Esophagus (tissue), 2 donors: ENCODE results near the gene GRID1. TPM values are rescaled to one million over a fixed set of nuclear protein-coding genes. Genes with fewer than 3 reads are reported as not detected.

Experiments
- H3K27ac ChIP-seq, 2 donors: one replicate each; pipeline ENCODE4 v1.5.1; 2013; ENCODE audit warnings: low read depth in 2 of 2, mild to moderate bottlenecking in 2 of 2, inconsistent platforms in 1 of 2, low read length in 1 of 2, moderate library complexity in 1 of 2
- H3K27me3 ChIP-seq, 2 donors: one replicate each; pipeline ENCODE4 v1.6.1; 2013; ENCODE audit warnings: low read length in 2 of 2, control low read depth in 1 of 2, mild to moderate bottlenecking in 1 of 2; ENCODE audit not compliant: insufficient read depth in 2 of 2, control insufficient read depth in 1 of 2
- H3K36me3 ChIP-seq, 2 donors: one replicate each; pipeline ENCODE4 v1.6.1; 2013; ENCODE audit warnings: low read length in 1 of 2; ENCODE audit not compliant: control insufficient read depth in 2 of 2, insufficient read depth in 2 of 2
- H3K4me1 ChIP-seq, 2 donors: one replicate each; pipeline ENCODE4 v1.6.1; 2013; ENCODE audit warnings: low read length in 1 of 2; ENCODE audit not compliant: control insufficient read depth in 2 of 2, insufficient read depth in 2 of 2
- H3K4me3 ChIP-seq, 2 donors: one replicate each; pipeline ENCODE4 v1.5.1; 2013; ENCODE audit warnings: low read length in 2 of 2, mild to moderate bottlenecking in 2 of 2, low read depth in 1 of 2, moderate library complexity in 1 of 2
- H3K9me3 ChIP-seq, 2 donors: one replicate each; pipeline ENCODE4 v1.6.1; 2013; ENCODE audit warnings: mild to moderate bottlenecking in 2 of 2, low read depth in 1 of 2, low read length in 1 of 2, moderate library complexity in 1 of 2; ENCODE audit not compliant: control insufficient read depth in 2 of 2, insufficient read depth in 1 of 2
- WGBS, 2 donors: extraction: QIAGEN DNeasy Blood & Tissue Kit; methylation state at CpG; one replicate each; pipeline ENCODE4 v1.1.7; 2013; 5-methylcytosine and 5-hydroxymethylcytosine counted together
- polyA plus RNA-seq, 2 donors: library from polyadenylated mRNA; stranded (reverse); fragments of 200-250 nt; gene quantifications; one replicate each; pipeline ENCODE4 v1.2.3, GENCODE V29; 2013
- donor health status: healthy with polysubstance abuse.
- donor health status: Bipolar disorder and iron deficiency.

GRID1 gene
- polyA plus RNA-seq, 2 donors = 0.04 to 0.32 TPM

DNA sequence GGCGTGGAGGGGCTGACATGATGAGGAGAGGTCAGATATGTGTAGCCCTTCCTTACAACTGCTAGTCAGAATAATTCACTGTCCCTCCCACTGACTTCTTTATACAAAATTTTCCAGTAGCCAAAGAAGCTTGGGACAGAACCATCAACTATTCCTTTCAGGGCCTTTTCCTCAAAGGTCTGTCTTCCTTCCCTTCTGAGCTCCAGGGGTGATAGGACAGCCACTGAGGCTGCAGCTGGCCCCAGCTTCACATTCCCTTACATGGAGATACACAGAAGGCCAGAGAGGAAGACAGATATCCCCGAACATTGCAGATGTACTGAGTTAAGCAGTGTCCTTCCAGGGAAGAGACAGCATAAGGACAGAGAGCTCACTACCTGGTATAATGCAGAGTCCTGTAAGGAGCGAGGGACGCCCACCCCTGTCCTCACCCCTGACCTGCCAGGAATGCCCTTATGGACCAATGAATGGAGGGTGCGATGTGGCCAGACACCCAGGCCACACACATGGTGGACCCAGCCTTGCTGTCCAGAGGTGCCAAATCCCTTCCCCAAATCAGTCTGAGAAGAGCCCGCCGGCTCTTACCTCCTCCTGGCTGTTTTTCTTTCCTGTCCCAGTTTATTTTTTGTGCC, 754.7 kb downstream of the GRID1 start:
- H3K27me3 ChIP-seq = no peaks in the 10 kb centered on the region
- no peak overlapping the region for H3K4me3 ChIP-seq
- H3K27ac ChIP-seq = no peak overlapping the region
- peaks cover 0 to 2% of the 10 kb centered on the region in 2 donors for H3K9me3 ChIP-seq
- peaks cover 2% of the 10 kb centered on the region in 2 donors for H3K4me1 ChIP-seq
- 86 to 87% methylated on average over 7 of the region's 7 CpGs for WGBS, 2 donors
- no peaks in the 10 kb centered on the region for H3K36me3 ChIP-seq

DNA sequence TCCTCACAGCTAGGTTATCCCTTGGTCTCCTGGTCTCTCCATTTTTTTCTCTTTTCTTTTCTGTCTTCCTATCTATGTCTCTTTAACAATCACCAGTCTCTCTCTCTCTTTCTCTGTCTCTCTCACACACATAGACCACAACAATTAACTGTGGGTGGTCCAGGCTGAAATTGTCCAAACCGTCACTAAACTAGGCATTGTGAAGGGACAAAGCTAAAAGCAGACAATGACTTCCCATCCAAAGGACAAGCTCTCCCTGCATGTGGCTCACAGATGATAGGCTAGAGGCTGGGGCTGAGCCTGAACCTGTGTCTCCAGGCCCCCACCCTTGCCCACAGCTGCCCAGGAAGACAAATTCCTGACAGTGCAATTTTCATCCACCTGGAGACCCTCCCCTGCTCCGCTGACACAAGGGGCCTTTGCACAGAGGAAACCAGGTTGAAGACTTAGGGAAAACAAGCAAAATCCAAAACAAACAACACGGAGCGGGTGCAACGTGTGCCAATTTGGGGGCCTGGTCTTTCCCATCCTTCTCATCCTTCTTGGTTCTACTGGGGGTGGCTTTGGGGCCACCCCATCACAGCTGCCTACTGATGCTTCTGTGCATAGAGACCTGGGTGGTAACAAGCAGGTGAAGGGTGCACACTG, 755.4 kb downstream of the GRID1 start:
- 71 to 77% methylated on average over 5 of the region's 5 CpGs for WGBS, 2 donors
- H3K4me1 ChIP-seq = peaks cover 2% of the 10 kb centered on the region in 2 donors
- H3K4me3 ChIP-seq = no peak overlapping the region

DNA sequence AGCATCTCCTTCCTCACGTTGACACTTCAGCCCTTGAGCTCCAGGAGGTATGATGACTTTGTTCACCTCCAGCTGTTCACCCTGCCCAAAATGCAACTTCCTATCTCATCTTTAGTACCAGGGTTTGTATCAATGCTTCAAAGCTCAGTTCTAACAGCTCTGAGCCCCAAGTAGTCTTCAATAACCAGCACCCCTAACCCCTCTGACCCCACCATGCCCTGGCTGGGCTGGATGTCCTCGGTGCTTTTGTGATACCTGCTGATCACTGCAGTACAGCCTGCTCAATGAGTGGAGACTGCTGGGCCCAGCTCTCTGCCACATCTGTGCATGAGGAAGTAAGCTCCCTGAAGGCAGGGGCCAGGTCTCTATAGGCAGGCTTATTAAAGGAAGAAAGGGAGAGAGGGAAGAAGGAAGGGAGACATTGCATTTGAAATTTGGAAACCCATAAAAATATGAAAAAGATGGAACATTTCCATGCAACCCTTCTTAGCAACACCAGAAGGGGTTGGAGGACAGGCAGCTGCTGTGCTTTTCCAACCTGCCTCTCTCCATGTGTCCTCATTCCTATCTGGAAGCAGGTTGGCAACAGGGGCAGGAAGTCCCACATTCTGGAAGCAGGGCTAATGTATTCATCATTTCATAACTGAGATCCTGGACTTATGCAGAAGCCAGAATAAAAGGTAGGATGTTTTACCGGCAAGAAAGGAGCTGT, 756.1 kb downstream of the GRID1 start:
- WGBS, 2 donors = 82 to 84% methylated on average over 3 of the region's 3 CpGs
- H3K27ac ChIP-seq = no peak overlapping the region
- no peak overlapping the region for H3K4me3 ChIP-seq
- H3K36me3 ChIP-seq = no peaks in the 10 kb centered on the region
- peaks cover 0 to 2% of the 10 kb centered on the region in 2 donors for H3K9me3 ChIP-seq
- H3K27me3 ChIP-seq = no peaks in the 10 kb centered on the region
- peaks cover 2% of the 10 kb centered on the region in 2 donors for H3K4me1 ChIP-seq

More for the DNA sequence above, 755.4 kb downstream of the GRID1 start:
- Histone ChIP-seq H3K27me3 (no peaks in the 10 kb centered on the region), H3K9me3 (peaks cover 0 to 2% of the 10 kb centered on the region in 2 donors), H3K27ac (no peak overlapping the region), H3K36me3 (no peaks in the 10 kb centered on the region)

DNA sequence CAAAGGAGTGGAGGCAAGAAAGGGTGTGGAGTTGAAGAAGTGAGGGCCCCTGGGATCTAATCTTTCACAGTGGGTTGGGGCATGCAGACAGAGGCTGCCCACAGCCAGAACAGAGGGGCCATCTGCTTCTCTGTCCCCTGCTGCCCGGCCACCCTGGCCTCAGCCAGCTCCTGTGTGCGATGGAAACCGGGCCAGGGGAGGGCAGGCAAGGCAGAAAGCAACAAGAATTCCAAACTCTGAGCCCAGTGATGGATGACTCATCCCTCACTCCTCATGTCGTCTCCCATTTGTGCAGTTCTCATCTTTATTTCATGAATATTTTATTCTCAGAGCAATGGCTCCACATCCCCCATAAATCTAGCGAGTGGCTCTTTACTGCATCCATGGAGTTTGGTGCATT, 757.1 kb downstream of the GRID1 start:
- H3K36me3 ChIP-seq = no peaks in the 10 kb centered on the region
- H3K4me3 ChIP-seq = no peak overlapping the region
- no peaks in the 10 kb centered on the region for H3K27me3 ChIP-seq
- no peaks in the 10 kb centered on the region for H3K9me3 ChIP-seq
- 76 to 77% methylated on average over 5 of the region's 5 CpGs for WGBS, 2 donors
- no peak overlapping the region for H3K27ac ChIP-seq
- peaks cover 2% of the 10 kb centered on the region in 2 donors for H3K4me1 ChIP-seq

DNA sequence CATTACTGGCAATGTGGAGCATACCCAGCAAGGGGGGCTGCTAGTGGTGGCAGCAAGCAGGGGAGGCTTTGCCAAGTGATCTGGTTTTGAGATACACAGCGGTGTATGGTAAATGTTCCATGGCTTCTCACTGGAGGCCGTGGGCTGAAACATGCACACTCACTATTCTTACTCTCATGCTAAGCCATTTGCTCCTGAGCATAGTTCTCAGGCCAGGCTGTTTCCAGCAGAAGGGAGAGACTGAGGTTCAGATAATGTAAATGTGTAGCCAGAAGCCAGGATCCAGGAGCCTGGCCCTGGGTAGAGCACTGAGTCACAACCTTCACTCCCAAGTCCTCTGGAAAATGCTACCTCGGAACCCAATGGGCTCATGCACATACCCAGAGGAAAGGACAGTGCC, 757.9 kb downstream of the GRID1 start:
- WGBS, 2 donors = 90 to 94% methylated on average over 3 of the region's 3 CpGs
- Histone ChIP-seq H3K27ac (no peak overlapping the region), H3K27me3 (no peaks in the 10 kb centered on the region), H3K4me1 (peaks cover 2% of the 10 kb centered on the region in 2 donors), H3K36me3 (no peaks in the 10 kb centered on the region), H3K4me3 (no peak overlapping the region), H3K9me3 (no peaks in the 10 kb centered on the region)

DNA sequence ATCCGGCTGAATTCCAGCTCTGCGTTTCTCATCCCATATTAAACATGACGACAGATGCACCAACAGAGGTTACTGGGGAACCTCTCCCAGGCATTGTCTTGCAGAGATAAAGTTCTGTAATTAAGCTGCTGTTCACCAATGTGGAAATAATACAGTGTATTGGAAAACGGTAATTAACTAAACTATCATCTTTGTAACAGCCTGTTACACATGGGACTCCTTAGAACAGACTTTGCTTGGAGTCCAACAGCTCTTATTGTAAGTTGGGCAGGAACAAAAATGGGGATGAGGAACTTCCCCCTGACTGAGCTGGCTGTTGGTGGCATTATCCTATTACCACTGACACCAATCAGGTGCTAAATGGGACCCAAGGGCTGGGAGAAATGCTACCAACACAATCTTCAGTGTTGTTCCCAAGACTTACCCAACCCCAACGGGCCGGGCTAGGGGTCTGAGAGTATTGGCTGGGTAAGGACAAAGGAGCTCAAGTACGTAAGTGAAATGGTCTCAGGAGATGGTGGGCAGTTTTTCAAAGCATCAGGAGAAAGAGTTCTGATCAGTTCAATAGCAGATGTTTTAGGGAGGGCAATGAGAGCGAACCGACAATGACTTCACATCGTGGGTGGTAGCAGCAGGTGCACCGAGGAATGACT, 759.4 kb downstream of the GRID1 start:
- 86 to 92% methylated on average over 11 of the region's 11 CpGs for WGBS, 2 donors
- no peaks in the 10 kb centered on the region for H3K27me3 ChIP-seq
- H3K36me3 ChIP-seq = no peaks in the 10 kb centered on the region

DNA sequence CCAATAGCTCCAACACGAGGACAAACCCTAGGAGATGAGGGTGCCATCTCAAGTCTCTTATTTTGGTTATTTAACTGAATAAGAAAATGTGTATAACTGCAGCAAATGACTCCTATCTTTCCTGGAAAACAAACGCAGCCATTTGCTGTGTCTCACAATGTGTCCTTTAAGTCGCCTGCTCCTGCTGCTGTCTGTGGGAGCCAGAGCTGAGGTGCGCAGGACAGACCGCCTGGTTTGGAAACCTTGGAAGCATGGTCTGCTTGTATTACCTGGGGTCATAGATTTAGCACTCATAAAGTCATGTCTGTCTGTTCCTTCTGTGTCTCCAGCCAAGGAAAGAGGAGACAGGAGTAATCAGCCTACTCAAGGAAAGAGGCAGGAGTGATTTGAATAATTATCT, 760.2 kb downstream of the GRID1 start:
- Histone ChIP-seq H3K27ac (no peak overlapping the region), H3K4me1 (no peaks in the 10 kb centered on the region), H3K4me3 (no peak overlapping the region), H3K36me3 (no peaks in the 10 kb centered on the region), H3K27me3 (no peaks in the 10 kb centered on the region), H3K9me3 (peaks cover 0 to 4% of the 10 kb centered on the region in 2 donors)
- WGBS, 2 donors = 82 to 83% methylated on average over 5 of the region's 5 CpGs

More for the DNA sequence above, 759.4 kb downstream of the GRID1 start:
- Histone ChIP-seq H3K9me3 (peaks cover 0 to 4% of the 10 kb centered on the region in 2 donors), H3K4me1 (peaks cover 0 to 2% of the 10 kb centered on the region in 2 donors), H3K4me3 (no peak overlapping the region), H3K27ac (no peak overlapping the region)

DNA sequence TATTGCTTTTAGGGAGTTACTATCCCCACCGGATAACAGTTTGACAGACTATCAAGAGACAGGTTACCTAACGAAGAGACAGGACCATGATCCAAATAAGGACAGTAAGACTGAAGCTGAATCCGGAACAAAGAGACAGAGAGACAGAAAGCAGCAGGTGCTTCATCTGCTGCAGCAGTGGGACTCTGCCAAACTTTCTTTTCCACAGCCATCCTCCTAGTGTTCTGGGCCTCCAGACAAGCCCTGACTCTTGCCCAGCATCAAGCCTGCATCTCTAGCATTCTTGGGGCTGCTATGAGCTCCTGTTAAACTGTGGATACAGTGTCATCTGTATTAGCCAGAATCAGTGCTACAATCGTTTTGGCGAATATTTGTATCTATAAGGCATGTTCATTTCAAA, 761.7 kb downstream of the GRID1 start:
- H3K27ac ChIP-seq = no peak overlapping the region
- H3K9me3 ChIP-seq = peaks cover 0 to 4% of the 10 kb centered on the region in 2 donors
- no peaks in the 10 kb centered on the region for H3K36me3 ChIP-seq
- H3K4me3 ChIP-seq = no peak overlapping the region
- 83 to 85% methylated on average over 5 of the region's 5 CpGs for WGBS, 2 donors
- H3K4me1 ChIP-seq = no peaks in the 10 kb centered on the region
- no peaks in the 10 kb centered on the region for H3K27me3 ChIP-seq

DNA sequence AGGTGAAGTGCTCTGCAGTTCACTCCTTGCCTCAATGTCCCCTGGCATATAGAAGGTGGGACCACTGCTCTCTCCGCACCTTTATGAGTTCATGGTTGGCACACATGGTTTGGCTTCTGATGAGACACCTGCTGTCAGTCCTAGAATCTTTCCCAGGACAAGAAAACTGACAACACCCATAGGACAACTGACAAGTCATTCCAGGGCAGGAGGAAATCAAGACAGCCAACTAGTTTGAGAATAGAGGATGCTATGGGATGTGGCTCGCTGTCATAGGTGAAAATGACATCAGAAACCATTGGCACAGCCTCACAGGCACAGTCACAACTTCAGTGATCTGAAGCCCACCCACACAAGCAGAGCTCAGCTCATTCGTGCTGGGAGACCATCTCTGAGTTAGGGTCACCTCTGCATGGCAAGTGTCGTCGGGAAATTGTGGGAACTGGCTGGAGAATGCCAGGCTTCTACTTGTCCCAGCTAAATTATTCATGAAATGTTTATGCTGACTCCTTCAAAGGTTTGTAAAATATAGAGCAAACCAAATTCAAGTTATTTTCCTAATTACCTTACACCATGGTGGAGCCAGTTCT, 762.4 kb downstream of the GRID1 start:
- Histone ChIP-seq H3K4me1 (no peaks in the 10 kb centered on the region), H3K4me3 (no peak overlapping the region), H3K36me3 (no peaks in the 10 kb centered on the region), H3K27me3 (no peaks in the 10 kb centered on the region), H3K27ac (no peak overlapping the region), H3K9me3 (peaks cover 0 to 4% of the 10 kb centered on the region in 2 donors)
- 83 to 88% methylated on average over 5 of the region's 5 CpGs for WGBS, 2 donors
